Ishikawa (cell line): ENCODE data around the gene UQCRC2.

Experiments used
- CEBPB ChIP-seq: IDR thresholded peaks from 2 replicates; pipeline ENCODE4 v1.6.1; 2012
- CREB1 ChIP-seq: IDR thresholded peaks from 2 replicates; pipeline ENCODE4 v1.6.1; 2012; ENCODE audit warnings: low read depth
- EP300 ChIP-seq: IDR thresholded peaks from 2 replicates; pipeline ENCODE4 v1.6.1; 2012; ENCODE audit warnings: borderline replicate concordance
- NFIC ChIP-seq: IDR thresholded peaks from 2 replicates; pipeline ENCODE4 v1.6.1; 2012
- TAF1 ChIP-seq: IDR thresholded peaks from 2 replicates; pipeline ENCODE4 v1.6.1; 2012; ENCODE audit warnings: low read depth, mild to moderate bottlenecking
- TCF12 ChIP-seq: IDR thresholded peaks from 2 replicates; pipeline ENCODE4 v1.6.1; 2012; ENCODE audit warnings: low read depth
- TEAD4 ChIP-seq: IDR thresholded peaks from 2 replicates; pipeline ENCODE4 v1.6.1; 2012
- YY1 ChIP-seq: IDR thresholded peaks from 2 replicates; pipeline ENCODE4 v1.6.1; 2012; ENCODE audit warnings: low read depth
- TF ChIP-seq, protein P1 (sequence below): IDR thresholded peaks from 2 replicates; pipeline ENCODE4 v1.6.1; 2012; ENCODE audit warnings: low read depth, mild to moderate bottlenecking
- TF ChIP-seq, protein P2 (sequence below): IDR thresholded peaks from 2 replicates; pipeline ENCODE4 v1.6.1; 2012
- TF ChIP-seq, protein P3 (sequence below): IDR thresholded peaks from 2 replicates; pipeline ENCODE4 v1.6.1; 2012

DNA sequence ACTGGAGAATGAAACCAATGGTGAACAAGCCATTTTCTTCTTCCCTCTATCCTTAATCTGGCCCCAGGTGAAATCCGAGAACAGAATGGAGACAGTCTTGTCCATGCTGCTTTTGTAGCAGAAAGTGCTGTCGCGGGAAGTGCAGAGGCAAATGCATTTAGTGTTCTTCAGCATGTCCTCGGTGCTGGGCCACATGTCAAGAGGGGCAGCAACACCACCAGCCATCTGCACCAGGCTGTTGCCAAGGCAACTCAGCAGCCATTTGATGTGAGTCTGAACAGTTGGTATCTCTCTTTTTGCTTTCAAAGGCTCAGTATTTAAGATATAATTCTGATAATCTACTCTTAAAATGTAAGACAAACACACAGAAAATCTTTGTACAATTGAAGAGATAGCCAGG, 18.7 kb downstream of the UQCRC2 start:
- no peak for TF ChIP-seq YY1
- TF ChIP-seq, protein P1, sequence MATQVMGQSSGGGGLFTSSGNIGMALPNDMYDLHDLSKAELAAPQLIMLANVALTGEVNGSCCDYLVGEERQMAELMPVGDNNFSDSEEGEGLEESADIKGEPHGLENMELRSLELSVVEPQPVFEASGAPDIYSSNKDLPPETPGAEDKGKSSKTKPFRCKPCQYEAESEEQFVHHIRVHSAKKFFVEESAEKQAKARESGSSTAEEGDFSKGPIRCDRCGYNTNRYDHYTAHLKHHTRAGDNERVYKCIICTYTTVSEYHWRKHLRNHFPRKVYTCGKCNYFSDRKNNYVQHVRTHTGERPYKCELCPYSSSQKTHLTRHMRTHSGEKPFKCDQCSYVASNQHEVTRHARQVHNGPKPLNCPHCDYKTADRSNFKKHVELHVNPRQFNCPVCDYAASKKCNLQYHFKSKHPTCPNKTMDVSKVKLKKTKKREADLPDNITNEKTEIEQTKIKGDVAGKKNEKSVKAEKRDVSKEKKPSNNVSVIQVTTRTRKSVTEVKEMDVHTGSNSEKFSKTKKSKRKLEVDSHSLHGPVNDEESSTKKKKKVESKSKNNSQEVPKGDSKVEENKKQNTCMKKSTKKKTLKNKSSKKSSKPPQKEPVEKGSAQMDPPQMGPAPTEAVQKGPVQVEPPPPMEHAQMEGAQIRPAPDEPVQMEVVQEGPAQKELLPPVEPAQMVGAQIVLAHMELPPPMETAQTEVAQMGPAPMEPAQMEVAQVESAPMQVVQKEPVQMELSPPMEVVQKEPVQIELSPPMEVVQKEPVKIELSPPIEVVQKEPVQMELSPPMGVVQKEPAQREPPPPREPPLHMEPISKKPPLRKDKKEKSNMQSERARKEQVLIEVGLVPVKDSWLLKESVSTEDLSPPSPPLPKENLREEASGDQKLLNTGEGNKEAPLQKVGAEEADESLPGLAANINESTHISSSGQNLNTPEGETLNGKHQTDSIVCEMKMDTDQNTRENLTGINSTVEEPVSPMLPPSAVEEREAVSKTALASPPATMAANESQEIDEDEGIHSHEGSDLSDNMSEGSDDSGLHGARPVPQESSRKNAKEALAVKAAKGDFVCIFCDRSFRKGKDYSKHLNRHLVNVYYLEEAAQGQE = no peak
- TF ChIP-seq TAF1 = no peak
- TF ChIP-seq, protein P2, sequence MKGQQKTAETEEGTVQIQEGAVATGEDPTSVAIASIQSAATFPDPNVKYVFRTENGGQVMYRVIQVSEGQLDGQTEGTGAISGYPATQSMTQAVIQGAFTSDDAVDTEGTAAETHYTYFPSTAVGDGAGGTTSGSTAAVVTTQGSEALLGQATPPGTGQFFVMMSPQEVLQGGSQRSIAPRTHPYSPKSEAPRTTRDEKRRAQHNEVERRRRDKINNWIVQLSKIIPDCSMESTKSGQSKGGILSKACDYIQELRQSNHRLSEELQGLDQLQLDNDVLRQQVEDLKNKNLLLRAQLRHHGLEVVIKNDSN = no peak
- TF ChIP-seq, protein P3, sequence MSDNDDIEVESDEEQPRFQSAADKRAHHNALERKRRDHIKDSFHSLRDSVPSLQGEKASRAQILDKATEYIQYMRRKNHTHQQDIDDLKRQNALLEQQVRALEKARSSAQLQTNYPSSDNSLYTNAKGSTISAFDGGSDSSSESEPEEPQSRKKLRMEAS = no peak
- TF ChIP-seq EP300 = no peak
- TF ChIP-seq CEBPB = no peak
- no peak for TF ChIP-seq CREB1
- TF ChIP-seq NFIC = no peak
- no peak for TF ChIP-seq TEAD4
- TF ChIP-seq TCF12 = no peak
